Skin epidermis (tissue), 12 donors: ENCODE measurements around the gene AGER.

Experiments used
- H3K27ac ChIP-seq, 21 experiments: fragments of 200-600 bp; sonication (generic) in 11 of 21; one replicate each; pipeline ENCODE4 v1.5.0; 2020; ENCODE audit warnings: mild to moderate bottlenecking in 3 of 21, inconsistent platforms in 2 of 21, moderate library complexity in 2 of 21
- H3K4me3 ChIP-seq, 7 experiments: fragments of 200-600 bp; sonication (generic) in 2 of 7; one replicate each; pipeline ENCODE4 v1.5.0; 2020; ENCODE audit warnings: inconsistent platforms in 2 of 7, mild to moderate bottlenecking in 2 of 7, moderate library complexity in 1 of 7

Gene AGER

DNA sequence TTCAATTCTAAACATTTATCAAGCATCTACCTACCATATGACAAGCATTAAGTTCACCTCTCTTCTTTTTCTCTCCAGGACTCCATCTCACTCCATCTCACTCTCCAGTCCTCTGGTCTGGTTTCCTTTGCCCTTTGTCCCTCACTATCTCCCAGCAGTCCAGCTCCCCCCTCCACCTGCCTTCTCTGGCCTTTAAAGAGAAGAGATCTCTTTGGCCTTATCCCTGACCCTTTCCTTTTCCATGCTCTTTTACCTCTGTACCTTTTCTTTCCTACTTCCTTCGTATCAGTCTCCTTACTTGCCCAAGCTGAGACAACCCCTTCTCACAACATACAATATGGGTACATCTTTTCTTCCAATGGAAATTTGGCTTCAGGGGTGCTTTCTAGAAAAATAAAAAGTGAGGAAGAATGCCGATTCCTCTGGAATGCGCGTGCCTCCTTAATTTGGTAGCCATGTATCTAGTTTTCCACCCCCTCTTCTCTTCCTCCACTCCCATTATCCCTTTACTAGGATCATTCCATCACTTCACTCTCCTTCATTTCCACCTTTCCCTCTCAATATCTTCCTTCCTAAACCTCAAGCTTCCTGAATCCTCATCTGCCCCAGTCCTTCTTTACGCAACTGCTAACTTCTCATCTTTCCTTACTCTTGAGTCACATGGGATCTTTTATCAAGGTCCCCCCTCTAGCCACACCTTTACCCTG lies 7.4 kb downstream of the AGER start:
- H3K27ac ChIP-seq, result peak overlapping the region in 20 of 21 experiments; percentile 68 to 99 (median 93)
- peak overlapping the region; percentile 64 to 93 (median 80) for H3K4me3 ChIP-seq

DNA sequence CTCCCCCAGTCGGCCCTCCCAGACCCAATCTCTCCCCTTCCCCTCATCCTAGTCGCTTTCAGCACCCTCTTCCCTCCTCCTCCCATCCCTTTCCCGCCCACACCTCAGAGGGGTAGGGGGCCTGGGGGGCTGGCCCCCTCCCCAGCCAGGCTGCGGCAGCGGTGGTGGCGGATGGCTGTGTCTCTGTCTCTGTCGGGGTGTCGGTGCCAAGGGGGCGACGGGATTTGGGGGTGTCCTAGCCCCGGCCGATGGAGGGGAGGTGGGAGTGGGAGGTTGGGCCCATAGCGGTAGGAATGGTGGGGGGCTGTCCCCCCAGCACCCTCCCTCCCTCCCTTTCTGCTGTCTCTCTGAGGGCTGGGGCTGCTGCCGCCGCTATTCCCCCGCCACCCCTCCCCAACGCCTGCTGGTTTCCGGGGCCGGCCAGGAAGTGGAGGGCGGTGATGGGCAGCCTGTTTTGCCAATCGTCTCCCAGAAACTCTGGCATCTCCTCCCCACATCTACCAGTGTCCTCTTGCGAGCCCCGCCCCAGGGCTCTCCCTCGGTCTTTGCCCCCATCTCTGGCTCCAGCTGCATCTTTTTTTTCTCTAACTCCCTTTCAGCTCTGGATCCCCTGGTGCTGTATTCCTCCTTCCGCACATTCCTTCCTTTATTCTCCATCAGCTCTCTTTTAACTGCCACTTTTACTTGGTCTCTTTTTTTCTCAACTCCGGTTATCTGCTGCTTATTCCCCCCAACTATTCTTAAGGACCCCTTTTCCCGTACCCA lies 8.2 kb downstream of the AGER start, which contains the start of gene AGPAT1:
Gene AGPAT1 (minus strand): TSS at position 374 of the 765 bp plus-strand sequence. CDS start 4,588 bp downstream, outside the sequence.
- Histone ChIP-seq H3K27ac (peak within 1 kb of the TSS; percentile 72 to 99 (median 93)), H3K4me3 (peak within 1 kb of the TSS; percentile 64 to 93 (median 80))

DNA sequence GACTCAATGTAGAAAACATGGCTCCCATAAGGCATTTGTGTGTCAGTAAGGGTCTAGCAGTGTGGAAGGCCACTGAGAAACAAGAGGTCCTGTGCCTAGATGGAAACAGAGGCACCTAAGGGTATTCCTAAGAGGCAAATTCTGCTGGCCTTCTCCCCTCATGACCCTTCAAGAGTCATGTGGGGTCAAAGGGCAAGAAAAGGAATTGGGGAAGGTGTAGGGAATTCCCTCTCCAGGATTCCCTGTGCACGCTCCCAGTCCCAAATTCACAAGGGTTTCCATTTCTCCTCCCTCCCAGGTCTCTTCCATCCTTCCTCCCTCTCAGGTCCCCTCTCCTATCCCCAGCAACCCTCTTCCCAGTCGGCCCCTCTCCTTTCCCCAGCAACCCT lies 8.7 kb downstream of the AGER start:
- H3K27ac ChIP-seq, result peak overlapping the region; percentile 72 to 99 (median 93)
- peak overlapping the region; percentile 64 to 93 (median 80) for H3K4me3 ChIP-seq

DNA sequence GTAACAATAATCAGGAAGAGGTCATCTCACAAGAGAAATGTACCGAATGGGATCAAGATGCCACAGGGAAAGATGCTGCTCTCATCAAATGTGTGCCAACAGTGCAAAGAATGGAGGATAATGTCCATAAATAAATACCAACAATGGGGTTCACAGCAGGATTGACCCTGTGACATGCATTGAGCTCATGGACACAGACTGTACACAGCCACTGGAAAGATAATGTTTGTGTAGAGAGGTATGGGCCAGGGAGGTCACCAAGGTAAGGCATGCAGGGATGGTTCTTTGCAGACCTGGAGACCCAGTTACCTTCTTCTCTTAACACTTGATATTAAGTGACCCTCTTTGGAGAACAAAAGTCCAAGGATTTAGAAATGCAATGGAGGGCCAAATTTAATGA lies 9.6 kb downstream of the AGER start:
- H3K4me3 ChIP-seq, result no peak overlapping the region
- H3K27ac ChIP-seq, result no peak overlapping the region

DNA sequence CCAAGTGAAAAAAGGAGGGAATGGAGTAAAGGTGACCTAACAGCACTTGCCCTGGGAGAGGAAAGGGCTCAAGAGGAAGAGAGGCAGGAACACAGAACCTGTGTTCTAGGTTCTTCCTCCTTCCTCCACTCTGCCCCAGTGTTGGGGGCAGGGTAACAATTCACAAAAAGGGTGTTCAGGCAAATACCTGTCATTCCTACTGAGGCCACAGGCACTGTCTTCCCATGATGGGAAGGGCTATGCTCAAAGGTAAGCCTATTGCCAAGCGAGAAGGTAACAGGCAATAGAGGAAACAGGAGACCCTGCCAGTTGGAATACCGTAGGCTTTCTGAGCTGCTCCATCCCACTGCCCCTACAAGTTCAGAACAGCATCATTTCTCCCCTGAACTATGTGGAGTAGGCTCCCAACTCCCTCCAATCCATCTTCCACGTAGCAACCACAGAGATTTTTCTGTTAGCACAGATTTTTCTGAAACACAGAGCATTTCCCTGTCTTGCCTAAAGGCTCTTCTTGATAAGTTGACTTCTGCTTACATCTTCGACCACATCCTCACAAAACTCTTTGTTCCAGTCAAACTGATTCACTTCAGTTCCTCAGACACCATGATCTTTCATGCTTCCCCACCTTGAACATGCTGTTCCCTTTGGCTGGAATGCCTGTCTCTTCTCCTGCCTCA lies 10.9 kb downstream of the AGER start:
- peak overlapping the region in 10 of 21 experiments; percentile 8 to 53 (median 24) for H3K27ac ChIP-seq
- no peak overlapping the region for H3K4me3 ChIP-seq

DNA sequence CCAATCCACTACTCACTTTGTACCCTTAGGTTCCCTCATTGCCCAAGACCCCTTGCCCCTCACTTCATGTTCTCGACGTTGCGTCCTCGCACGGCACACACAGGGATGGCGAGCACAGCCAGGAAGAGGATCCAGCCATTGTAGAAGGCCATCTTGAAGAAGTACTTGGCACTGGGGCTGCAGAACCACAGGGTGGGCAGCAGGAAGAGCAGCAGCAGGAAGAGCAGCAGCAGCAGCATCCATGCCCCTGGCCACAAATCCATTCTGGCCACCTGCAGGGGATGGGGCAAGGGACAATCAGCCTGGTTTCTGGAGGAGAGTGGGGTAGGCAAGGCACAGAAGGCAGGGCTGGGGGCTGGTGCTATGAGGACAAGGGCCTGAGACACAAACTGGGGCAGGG lies 12.8 kb downstream of the AGER start:
- H3K27ac ChIP-seq, result no peak overlapping the region

DNA sequence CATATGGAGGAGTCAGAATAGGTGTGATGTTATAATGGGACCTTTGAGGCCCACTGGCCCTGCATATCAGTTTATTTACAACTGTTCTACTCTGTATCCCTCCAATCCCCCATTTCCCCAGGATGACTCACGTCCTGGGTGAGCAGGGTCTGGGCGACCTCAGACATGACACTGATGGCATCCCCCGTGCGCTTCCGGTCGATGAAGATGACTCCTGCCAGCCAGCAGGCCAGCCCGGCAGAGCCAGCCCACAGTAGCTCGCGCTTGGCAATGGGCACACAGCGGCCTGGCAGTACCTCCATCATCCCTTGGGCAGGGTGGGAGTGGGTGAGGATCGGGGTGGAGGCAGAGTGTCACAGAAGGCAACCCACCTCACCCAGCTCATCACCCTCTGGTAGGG lies 13.8 kb downstream of the AGER start:
- H3K27ac ChIP-seq, result no peak overlapping the region

More for the DNA sequence above, 12.8 kb downstream of the AGER start:
- no peak overlapping the region for H3K4me3 ChIP-seq

DNA sequence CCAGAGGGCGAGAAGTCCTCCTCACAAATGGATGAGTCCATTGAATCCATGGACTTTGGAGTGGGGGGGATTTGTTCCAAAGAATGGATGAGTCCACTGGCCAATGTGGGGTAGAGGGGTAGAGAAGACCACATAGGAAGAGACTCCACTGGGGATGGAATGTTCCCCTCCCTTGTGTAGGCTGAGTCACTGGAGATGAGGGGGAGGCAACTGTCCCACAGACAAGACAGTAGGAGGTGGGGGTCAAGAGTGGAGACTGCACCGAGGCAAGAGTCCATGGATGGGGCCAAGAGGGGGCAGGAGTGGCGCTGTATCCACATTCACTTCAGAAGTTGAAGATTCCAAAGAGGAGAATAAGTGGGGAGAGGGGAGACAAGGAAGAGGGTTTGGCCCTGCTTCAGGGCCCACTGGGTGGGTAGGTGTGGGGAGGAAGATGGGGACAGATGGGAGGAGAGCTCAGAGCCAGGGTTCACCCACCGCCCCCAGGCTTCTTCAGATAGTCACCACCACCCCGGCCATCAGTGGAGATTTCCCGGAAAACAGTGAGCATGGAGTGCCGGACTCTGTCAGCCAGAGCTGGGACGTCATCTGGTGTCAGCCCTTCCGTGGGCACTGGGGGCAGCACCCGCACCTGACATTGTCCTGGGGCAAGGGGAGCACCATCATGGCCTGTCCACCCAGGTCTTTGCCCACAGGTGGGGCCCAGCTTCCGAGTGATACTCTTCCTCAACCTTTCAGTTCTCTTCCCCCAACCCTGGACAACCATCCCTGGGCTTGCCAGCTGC lies 15.1 kb downstream of the AGER start:
- H3K27ac ChIP-seq, result peak overlapping the region in 1 of 21 experiments; percentile 35
- H3K4me3 ChIP-seq, result no peak overlapping the region

More for the DNA sequence above, 13.8 kb downstream of the AGER start:
- H3K4me3 ChIP-seq, result no peak overlapping the region

DNA sequence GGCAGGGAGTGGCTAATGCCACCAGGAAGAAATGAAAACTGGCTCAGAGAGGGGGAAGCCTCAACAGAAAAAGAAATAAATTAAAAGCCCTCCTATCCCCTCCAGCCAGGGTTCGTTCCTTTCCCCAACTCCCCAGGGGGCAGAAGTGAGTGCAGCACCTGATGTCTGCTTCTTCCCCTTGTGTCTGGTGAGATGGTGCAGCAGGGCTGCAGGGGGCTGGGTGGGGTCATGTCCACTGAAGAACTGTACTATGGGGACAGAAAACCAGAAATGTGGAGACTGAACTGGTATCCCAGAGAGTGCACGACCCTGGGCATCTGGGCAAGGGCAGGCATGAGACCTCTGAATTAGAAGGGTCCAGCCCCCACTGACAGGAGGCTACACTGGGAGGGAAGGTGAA lies 15.7 kb downstream of the AGER start:
- no peak overlapping the region for H3K4me3 ChIP-seq
- H3K27ac ChIP-seq, result peak overlapping the region in 1 of 21 experiments; percentile 52

DNA sequence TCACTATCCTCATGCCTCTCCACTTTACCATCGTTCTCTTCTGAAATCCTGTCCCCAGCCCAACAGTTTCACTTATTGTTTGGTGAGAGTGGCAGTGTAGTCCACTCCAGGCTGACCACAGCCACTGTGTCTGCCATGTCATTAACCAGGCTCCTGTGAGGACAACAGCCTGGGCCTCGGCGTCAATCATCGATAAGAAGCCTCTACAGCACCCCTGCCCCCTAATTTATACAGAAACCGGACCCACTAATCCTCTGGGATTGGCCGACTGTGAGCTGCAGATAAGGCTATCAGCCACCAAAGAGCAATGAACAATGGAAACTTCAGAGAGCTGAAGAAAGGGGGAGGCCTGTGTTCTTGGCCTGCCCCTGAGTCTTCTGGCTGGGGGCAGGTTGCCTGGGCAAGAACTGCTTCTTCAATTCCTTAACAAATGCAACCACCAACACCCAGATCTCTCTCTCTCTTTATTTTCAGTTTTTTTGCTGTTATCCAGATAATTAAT lies 16.2 kb downstream of the AGER start:
- Histone ChIP-seq H3K27ac (peak overlapping the region in 2 of 21 experiments; percentile 36 to 52), H3K4me3 (no peak overlapping the region)

DNA sequence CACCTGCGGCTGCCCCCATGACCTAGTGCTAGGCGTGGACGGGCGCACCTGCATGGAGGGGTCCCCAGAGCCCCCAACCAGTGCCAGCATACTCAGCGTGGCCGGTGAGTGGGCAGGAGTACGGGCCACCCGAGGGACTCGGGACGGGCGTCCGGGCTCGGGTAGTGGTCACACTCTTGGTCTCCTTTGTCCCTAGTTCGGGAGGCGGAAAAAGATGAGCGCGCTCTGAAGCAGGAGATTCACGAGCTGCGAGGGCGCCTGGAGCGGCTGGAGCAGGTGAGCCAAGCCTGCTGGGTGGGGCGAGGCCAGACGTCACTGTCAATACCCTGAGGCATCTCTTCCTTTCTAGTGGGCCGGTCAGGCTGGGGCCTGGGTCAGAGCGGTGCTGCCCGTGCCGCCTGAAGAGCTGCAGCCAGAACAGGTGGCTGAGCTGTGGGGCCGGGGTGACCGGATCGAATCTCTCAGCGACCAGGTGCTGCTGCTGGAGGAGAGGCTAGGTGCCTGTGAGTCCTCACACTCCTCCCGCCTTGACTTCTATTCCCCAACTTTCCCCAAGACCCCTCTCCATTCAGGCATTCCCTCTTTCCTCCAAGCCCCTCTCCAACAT lies 16.8 kb downstream of the AGER start:
- H3K4me3 ChIP-seq, result no peak overlapping the region
- peak overlapping the region in 1 of 21 experiments; percentile 36 for H3K27ac ChIP-seq

DNA sequence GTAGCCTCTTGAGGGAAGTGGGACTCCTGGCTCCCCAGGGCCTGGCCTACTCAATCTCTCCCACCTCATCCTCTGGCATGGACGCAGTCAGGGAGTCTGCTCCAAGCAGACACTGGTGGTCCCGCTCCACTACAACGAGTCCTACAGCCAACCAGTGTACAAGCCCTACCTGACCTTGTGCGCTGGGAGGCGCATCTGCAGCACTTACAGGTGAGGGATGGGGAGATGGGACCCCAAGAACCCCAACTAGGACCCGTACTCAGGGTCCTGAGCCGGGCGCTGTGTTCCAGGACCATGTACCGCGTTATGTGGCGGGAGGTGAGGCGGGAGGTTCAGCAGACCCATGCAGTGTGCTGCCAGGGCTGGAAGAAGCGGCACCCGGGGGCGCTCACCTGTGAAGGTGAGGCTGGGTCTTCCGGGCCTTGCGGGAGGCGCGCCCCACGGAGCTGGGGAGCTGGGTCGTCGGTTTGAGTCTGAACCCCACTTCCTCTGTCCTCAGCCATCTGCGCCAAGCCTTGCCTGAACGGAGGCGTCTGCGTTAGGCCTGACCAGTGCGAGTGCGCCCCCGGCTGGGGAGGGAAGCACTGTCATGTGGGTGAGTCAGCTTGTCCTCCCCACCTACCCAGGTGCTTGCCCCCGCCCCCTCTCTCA lies 17.5 kb downstream of the AGER start:
- no peak overlapping the region for H3K4me3 ChIP-seq
- H3K27ac ChIP-seq, result peak overlapping the region in 1 of 21 experiments; percentile 36

DNA sequence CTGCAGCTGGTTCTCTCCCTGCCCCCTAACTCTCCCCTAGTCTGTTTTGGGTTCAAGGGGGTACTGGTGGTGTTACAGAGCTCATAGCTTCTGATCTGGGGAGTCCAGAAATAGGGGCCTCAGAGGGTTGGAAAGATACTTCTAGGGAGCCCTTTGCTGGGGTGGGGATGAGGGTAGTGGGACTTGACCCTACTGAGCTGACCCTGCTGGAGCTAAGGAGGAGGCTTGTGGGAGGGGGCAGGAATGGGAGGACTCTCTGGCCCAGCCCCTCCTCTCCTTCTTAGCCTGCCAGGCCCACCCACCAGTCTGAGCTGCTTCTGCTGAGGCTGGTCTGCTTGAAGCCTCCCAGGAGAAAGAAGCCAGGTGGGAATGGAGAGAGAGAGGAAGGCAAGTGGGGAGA lies 19.8 kb downstream of the AGER start, which contains the start of gene EGFL8:
Gene EGFL8 (plus strand): TSS at position 301 of the 400 bp plus-strand sequence. CDS start 1,571 bp downstream, outside the sequence.
- peak within 1 kb of the TSS in 13 of 21 experiments; percentile 4 to 73 (median 43) for H3K27ac ChIP-seq
- H3K4me3 ChIP-seq, result no peak within 1 kb of the TSS

DNA sequence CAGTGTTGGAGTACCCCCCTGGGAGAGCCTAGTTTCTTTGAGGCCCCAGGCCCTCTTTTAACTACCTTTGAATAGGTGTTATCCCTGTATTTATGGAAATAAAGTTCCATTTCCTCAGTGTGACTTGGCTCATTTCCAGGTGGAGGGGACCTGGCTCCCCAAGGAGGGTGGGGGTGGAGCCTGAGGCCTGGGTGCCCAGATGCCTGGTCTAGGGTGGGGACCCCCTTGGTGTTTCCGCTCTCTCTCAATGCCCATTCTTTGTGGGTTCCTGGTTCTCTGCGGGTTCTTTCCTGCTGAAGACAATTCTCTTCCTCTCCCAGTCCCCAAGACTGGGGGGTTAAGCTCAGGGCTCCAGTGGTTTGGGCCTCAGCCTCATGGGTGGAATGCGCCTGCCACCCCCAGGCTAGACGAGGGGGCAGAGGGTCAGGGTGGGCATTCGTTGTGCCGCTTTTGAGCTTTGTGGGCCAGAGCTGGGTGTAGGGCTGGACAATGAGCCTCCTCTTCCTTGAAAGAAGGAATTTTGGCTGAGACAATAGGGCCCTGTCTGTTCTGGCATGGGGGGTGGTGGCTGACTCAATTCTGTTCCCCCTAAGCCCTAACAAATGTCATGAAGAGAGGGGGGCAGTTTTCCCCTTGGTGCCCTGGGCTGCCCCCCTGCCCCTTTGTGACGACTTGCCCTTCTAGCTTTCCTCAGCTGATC lies 20.3 kb downstream of the AGER start:
- Histone ChIP-seq H3K27ac (peak overlapping the region in 13 of 21 experiments; percentile 4 to 73 (median 43)), H3K4me3 (no peak overlapping the region)

DNA sequence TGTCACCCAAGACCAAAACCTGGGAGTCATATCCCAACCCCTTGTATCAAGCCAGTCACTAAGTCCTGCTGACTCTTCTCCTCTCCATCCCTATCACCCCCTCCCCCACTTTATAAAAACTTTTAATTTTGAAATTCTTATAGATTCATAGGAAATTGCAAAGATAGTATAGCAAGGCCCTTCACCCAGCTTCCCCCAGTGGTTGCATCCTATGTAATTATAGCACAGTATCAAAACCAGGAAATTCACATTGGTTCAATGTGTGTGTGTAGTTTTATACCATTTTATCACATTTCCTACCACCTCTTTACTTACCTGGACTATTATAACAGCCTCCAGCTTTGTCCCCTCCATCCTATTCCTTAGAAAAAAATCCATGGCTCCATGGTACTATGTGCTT lies 26.0 kb downstream of the AGER start:
- H3K27ac ChIP-seq, result no peak overlapping the region
- no peak overlapping the region for H3K4me3 ChIP-seq

DNA sequence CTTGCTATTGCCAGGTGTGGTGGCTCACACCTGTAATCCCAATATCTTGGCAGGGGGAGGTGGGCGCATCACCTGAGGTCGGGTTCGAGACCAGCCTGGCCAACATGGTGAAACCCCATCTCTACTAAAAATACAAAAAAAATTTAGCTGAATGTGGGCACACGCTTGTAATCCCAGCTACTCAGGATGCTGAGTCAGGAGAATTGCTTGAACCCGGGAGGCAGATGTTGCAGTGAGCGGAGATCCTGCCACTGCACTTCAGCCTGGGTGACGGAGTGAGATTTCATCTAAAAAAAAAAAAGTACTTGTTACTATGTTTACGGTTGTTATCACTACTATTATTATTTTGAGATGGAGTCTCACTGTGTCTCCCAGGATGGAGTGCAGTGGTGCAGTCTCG lies 27.2 kb downstream of the AGER start:
- no peak overlapping the region for H3K27ac ChIP-seq
- H3K4me3 ChIP-seq, result no peak overlapping the region

DNA sequence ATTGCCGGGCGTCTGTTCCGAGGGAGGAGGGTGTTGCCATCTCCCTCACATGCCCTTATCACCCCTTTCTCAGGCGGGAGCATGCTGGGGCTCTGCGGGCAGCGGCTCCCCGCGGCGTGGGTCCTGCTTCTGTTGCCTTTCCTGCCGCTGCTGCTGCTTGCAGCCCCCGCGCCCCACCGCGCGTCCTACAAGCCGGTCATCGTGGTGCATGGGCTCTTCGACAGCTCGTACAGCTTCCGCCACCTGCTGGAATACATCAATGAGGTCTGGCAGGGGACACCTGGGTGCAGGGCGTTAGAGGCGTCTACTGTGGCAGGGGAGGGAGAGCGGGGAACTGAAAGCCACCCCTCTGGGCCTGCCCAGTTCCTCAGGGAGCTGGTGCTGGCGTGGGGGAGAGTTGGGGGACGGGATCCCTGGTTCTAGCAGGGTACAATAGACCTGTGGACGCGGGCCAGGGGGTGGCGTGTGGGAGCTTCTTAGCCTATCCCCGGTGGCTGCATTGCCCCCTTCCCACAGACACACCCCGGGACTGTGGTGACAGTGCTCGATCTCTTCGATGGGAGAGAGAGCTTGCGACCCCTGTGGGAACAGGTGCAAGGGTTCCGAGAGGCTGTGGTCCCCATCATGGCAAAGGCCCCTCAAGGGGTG lies 29.4 kb downstream of the AGER start:
- Histone ChIP-seq H3K27ac (peak overlapping the region; percentile 31 to 96 (median 86)), H3K4me3 (peak overlapping the region; percentile 56 to 78 (median 71))
